GM21423 (cell line): ENCODE results near the gene GPR37L1.
"Not testable (repeated sequence)": the region's sequence is repeated elsewhere in the genome, so short reads cannot be mapped to it uniquely, and the experiment has no call there.

ENCODE experiments used
- ATAC-seq: cut with Tn5 transposase; IDR thresholded peaks from one replicate; pipeline ENCODE4 v1.9.1; 2021; ENCODE audit warnings: mild to moderate bottlenecking, moderate library complexity; ENCODE audit not compliant: unreplicated experiment

The GPR37L1 gene

GRCh38 chr1:202107801-202108731, 14.7 kb upstream of the GPR37L1 start:
- ATAC-seq: no peak

DNA sequence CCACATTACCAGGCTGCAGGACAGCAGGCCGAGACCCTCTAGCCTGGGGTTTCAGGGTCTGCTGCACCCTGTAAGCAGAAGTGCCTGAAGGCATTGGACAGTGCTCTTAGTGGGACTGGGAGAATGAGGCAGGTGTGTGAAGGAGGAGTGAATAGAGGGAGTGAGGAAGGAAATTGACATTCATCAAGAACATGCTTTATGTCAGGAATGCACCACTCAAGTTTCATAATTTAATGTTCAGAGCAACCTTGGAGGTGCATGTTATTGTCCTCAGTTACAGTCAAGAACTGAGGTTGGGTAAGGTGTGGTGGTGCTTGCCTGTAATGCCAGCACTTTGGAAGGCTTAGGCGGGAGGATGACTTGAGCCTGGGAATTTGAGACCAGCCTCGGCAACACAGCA, 11.7 kb upstream of the GPR37L1 start:
- ATAC-seq: no peak

- not testable (repeated sequence) for ATAC-seq
Measured at GRCh38 chr1:202111589-202111988, 11.1 kb upstream of the GPR37L1 start.

- no peak for ATAC-seq
Measured at GRCh38 chr1:202112859-202113689, 9.6 kb upstream of the GPR37L1 start.

DNA sequence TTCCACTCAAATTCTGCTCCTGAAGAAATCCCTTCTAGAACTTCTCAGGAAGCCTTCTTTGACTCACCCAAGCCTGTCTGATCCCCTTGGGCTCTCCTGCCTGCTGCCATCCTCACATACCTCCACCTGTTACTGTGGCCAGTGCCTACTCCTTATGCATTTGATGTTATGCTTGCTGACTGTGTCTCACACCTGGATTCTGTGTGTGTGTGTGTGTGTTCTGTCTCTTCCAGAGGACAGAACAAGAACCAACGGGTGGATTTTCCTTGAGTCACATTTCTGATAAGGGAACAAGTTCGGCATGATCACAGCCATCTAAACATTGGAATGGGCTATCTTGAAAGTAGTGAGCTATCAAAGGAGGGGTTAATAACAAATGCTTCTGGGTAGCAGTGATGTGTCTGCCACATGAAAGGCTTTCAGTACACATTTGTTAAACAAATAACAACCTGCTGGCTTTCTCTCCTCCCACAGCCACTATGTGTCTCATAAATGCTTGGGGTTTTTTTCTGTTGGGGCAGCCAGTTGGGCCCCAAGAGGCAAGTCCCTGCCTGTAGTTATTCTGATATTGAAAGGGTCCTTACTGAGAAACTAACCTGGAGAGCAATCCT, 8.9 kb upstream of the GPR37L1 start:
- ATAC-seq: no peak

DNA sequence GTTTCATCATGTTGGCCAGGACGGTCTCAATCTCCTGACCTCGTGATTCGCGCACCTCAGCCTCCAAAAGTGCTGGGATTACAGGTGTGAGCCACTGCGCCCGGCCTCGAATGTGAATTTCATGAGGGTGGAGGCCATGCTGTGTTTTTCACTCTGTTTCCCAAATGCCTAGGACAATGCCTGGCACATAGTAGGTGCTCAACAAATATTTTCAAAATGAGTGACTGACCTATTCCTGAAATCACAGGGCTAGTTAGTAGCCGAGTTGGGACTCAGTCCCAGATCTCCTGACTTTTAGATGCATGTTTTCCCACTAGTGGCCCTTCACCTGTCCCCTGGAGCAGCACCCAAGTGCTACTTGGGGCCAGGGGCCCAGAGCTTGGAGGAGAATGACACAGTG, 6.4 kb upstream of the GPR37L1 start:
- ATAC-seq: no peak

GRCh38 chr1:202117898-202118371, 4.8 kb upstream of the GPR37L1 start:
- ATAC-seq: no peak

- ATAC-seq: no peak
Measured at GRCh38 chr1:202121006-202121405, 1.7 kb upstream of the GPR37L1 start.

GRCh38 chr1:202123336-202123813, 658 bp downstream of the GPR37L1 start:
- ATAC-seq: no peak

GRCh38 chr1:202124142-202124541, 1.4 kb downstream of the GPR37L1 start:
- ATAC-seq: no peak

DNA sequence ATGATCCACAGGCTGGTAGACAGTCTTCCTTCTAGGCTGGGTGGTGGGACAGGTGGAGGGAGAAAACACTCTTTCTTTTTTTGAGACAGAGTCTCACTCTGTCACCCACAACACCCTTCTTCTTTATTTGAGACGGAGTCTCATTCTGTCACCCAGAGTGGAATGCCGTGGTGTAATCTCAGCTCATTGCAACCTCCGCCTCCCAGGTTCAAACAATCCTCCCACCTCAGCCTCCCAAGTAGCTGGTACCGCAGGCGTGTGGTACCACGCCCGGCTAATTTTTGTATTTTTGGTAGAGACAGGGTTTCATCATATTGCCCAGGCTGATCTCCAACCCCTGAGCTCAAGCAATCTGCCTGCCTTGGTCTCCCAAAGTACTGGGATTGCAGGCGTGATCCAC, 2.9 kb downstream of the GPR37L1 start:
- no peak for ATAC-seq

- ATAC-seq: no peak
Measured at GRCh38 chr1:202126426-202126825, 3.7 kb downstream of the GPR37L1 start.

DNA sequence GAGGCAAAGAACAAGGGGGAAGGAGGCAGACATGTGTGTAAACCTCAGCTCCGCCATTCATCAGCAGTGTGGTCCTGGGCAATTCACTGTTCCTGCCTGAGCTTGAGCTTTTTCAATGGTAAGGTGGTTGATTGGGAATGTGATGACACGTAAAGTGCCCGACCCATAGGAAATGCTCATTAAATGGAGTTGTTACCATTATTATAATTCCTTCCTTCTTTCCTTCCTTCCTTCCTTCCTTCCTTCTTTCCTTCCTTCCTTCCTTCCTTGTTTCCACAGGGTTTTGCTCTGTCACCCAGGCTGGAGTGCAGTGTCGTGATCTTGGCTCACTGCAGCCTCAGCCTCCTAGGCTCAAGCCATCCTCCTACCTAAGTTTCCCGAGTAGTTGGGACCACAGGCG, 4.3 kb downstream of the GPR37L1 start:
- no peak for ATAC-seq

- ATAC-seq: no peak
Measured at GRCh38 chr1:202127836-202128622, 5.3 kb downstream of the GPR37L1 start.

GRCh38 chr1:202129453-202130296, 7.0 kb downstream of the GPR37L1 start:
- no peak for ATAC-seq

- ATAC-seq: no peak
Measured at GRCh38 chr1:202130297-202130721, 7.6 kb downstream of the GPR37L1 start.

DNA sequence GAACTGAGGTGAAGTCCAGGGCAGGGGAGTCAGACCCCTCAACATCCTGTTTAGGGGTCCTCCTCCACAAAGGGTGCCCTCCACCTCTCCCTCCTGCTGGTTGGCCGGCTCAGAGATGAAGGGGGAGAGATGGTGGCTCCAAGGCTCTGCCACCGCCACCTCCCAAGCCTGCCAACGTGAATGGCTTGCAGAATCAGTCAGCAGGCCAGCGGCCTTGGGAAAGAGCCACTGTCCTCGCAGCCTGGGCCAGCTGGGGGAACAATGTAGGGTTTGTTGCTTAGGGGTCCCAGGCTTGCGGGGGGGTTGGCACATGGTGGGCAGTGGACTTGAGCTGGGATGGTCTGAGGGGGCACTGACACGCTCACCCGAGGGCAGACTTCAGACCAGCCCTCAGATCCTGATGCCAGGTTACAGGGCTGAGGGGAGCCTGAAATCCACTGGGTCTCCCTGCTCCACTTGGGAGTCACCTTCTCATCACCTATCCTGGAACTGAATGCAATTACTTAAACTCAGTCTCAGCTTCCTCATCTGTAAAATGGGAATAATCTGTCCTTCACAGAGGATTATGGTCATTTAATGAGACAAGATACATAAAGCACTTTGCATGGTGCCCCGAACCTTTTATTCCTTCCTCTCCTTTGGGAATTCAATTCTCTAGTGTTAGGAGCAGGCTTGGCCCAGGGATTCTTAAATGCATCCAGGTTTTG, 8.3 kb downstream of the GPR37L1 start:
- ATAC-seq: no peak

GRCh38 chr1:202131956-202132821, 9.5 kb downstream of the GPR37L1 start:
- ATAC-seq: no peak
